22Rv1 (cell line): ENCODE data around the gene UNC5A.

ENCODE experiments used
- ZFX ChIP-seq: fragments of 450-650 bp; IDR thresholded peaks from 2 replicates; pipeline ENCODE4 v1.6.1; 2017; ENCODE audit warnings: antibody characterized with exemption, borderline replicate concordance
- TF ChIP-seq, protein P1 (sequence below): fragments of 450-650 bp; IDR thresholded peaks from 2 replicates; pipeline ENCODE4 v1.5.1; 2017; ENCODE audit warnings: mild to moderate bottlenecking

DNA sequence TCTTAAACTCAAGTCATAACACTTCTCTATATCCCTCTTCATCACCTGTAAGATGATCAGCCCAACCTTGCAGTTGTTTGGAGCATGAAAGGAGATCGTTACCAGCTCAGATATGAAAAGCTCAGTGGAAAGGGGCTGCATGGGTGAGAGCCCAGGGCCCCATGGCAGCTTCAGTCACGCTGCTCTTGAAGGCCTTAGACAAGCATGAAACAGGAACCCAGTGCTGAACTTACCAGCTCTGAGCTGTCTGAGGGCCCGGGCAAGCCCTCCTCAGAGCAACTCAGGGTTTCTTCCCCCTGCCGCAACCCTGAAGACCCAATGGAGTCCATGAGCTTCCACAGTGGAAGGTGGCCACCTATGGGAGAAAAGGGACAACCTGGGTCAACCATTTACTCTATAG lies 85.5 kb downstream of the UNC5A start:
- TF ChIP-seq, protein P1, sequence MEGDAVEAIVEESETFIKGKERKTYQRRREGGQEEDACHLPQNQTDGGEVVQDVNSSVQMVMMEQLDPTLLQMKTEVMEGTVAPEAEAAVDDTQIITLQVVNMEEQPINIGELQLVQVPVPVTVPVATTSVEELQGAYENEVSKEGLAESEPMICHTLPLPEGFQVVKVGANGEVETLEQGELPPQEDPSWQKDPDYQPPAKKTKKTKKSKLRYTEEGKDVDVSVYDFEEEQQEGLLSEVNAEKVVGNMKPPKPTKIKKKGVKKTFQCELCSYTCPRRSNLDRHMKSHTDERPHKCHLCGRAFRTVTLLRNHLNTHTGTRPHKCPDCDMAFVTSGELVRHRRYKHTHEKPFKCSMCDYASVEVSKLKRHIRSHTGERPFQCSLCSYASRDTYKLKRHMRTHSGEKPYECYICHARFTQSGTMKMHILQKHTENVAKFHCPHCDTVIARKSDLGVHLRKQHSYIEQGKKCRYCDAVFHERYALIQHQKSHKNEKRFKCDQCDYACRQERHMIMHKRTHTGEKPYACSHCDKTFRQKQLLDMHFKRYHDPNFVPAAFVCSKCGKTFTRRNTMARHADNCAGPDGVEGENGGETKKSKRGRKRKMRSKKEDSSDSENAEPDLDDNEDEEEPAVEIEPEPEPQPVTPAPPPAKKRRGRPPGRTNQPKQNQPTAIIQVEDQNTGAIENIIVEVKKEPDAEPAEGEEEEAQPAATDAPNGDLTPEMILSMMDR = no peak
- no peak for TF ChIP-seq ZFX
